HS-27A (cell line): ENCODE data around the gene SOHLH2.

Experiments used
- DNase-seq: peaks from one replicate; pipeline ENCODE4 v3.0.0-alpha.2; 2012; ENCODE audit warnings: low read depth, missing footprints

The SOHLH2 gene

DNA sequence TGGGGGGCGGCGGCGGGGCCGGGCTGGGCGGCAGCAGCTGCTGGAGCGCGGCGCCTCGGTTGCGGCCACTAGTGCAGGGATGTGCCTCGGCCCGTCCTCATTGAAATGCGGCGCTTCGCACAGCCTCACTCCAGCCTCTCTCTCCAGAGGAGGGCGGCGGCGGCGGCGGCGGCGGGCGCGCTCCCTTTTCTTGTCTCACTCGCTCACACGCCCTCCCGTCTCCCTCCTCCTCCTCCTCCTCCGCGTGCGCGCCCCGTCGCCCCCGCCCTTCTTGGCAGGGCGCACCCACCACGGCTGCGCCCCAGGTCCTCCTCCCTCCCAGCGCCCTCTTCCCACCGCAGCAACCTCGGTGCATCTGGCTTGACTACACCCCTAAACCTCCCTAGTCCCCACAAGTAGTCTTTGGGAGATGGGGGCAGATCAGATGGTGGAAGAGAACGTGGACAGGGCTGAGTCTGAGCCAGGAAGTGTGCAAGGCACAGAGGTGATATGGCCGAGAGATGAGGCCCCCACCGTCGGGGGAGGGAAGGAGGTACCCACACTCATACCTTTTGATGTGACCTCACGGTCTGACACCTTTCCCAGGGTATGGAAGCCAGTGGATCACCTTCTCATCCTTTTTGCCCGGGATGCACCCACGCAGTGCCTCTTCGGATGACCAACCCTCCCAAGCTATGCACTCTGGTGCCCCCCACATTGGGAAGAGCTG, 83.0 kb downstream of the SOHLH2 start, which contains the start of gene DCLK1:
DCLK1 (minus strand) TSS at position 161 of the 709 bp plus-strand sequence.
- DNase-seq, result no peak

- no peak for DNase-seq
These were observed 83.7 kb downstream of the SOHLH2 start for GRCh38 chr13:36130552-36131221.

DNA sequence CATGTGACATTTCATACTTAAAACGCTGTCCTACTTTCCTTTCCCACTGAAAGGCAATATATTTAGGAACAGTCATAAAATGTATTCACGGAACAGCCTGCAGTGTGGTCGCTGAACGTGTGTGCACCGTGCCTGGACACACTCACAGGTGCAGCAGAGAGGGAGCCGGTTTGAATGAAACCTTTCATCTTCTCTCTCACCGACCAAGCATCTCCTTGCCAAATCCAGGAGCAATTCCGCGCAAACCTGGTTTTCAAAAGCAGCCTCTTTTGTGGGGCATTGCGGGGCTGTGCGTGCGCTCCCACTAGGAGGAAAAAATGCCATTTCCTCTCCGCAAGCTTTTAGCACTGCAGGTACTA, 84.2 kb downstream of the SOHLH2 start:
- no peak for DNase-seq

- no peak for DNase-seq
These were observed 84.8 kb downstream of the SOHLH2 start for GRCh38 chr13:36129539-36129938.

DNA sequence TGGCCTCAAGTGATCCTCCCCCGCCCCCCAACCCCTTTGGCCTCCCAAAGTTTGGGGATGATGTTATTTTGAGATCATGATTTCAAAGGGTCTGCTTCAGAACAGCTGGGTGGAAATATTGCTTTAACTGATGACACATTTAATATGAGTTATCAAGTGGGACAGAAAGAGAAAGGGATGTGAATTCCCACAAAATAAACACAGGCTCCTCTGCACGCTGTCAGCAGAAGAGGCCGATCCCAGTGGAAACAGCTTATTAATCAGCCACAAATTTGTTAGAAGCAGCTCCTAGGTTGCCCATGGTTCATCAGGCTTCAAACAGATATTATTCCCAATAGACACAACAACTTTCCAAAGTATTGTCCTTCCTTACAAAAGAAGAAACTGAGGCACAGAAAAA, 87.9 kb downstream of the SOHLH2 start:
- no peak for DNase-seq

- no peak for DNase-seq
These were observed 88.5 kb downstream of the SOHLH2 start for GRCh38 chr13:36125841-36126240.

GRCh38 chr13:36124236-36124822, 90.0 kb downstream of the SOHLH2 start:
- no peak for DNase-seq
